Body of pancreas (tissue), 4 donors: Measurements from ENCODE around the gene REPIN1.

Experiments used
- POLR2A ChIP-seq, 3 donors: fragments of 450-650 bp; IDR thresholded peaks; one replicate each; pipeline ENCODE4 v1.6.1; 2016; ENCODE audit warnings: antibody characterized with exemption in 3 of 3, mild to moderate bottlenecking in 2 of 3
- TF ChIP-seq, protein P1 (sequence below), 7 experiments: fragments of 450-650 bp in 4 of 7; fragments of 200-600 bp in 3 of 7; sonication (generic) in 3 of 7; IDR thresholded peaks; one replicate each; pipeline ENCODE4 v1.5.1; 2016 to 2019; ENCODE audit warnings: antibody characterized with exemption in 7 of 7

DNA sequence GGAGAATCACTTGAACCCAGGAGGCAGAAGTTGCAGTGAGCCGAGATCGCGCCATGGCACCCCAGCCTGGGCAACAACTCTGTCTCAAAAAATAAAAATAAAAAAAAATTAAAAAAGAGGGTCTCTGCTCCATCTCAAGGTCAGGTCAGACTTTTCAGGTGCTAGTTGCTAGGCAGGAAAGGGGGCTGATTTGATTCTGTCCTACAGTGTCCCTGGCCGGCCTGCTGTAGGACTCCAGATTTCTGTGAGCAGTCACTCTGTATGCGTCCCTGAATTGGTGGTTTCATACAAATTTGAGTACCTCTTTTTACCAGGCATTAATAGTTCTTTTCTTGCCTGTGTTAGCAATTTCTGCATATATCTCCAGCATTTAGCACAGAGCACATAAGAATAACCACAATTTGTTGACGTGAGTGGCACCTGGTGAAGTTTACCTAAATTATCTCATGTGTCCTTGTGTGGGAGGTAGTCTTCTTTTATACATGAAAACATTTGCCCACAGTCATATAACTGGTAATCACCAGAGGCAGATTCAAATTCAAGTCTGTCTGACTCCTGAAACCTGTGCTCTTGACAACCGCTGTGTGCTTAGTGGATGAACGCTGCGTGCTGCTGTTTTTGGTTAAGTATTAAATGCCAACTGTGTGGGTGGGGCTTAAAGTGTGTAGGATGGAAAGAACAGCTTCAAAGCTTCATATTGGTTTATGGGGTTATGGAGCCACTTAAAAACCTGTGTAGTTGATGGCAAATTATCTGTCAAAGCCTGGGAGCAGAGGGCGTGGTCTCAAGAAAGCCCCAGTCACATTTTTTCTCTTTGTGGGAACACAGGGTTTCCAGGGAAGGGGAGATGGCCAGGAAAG is 7.3 kb downstream of the REPIN1 start:
- TF ChIP-seq, protein P1, sequence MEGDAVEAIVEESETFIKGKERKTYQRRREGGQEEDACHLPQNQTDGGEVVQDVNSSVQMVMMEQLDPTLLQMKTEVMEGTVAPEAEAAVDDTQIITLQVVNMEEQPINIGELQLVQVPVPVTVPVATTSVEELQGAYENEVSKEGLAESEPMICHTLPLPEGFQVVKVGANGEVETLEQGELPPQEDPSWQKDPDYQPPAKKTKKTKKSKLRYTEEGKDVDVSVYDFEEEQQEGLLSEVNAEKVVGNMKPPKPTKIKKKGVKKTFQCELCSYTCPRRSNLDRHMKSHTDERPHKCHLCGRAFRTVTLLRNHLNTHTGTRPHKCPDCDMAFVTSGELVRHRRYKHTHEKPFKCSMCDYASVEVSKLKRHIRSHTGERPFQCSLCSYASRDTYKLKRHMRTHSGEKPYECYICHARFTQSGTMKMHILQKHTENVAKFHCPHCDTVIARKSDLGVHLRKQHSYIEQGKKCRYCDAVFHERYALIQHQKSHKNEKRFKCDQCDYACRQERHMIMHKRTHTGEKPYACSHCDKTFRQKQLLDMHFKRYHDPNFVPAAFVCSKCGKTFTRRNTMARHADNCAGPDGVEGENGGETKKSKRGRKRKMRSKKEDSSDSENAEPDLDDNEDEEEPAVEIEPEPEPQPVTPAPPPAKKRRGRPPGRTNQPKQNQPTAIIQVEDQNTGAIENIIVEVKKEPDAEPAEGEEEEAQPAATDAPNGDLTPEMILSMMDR (IDR thresholded peaks at IDR 0.05): no peak
- TF ChIP-seq POLR2A (IDR thresholded peaks at IDR 0.05): no peak
